ENCODE data around the gene SFRP4.
"Not testable (repeated sequence)": the region's sequence is repeated elsewhere in the genome, so short reads cannot be mapped to it uniquely, and the experiment has no call there.

Gene SFRP4
- 0 reads per million in 4 donors for total RNA-seq

DNA sequence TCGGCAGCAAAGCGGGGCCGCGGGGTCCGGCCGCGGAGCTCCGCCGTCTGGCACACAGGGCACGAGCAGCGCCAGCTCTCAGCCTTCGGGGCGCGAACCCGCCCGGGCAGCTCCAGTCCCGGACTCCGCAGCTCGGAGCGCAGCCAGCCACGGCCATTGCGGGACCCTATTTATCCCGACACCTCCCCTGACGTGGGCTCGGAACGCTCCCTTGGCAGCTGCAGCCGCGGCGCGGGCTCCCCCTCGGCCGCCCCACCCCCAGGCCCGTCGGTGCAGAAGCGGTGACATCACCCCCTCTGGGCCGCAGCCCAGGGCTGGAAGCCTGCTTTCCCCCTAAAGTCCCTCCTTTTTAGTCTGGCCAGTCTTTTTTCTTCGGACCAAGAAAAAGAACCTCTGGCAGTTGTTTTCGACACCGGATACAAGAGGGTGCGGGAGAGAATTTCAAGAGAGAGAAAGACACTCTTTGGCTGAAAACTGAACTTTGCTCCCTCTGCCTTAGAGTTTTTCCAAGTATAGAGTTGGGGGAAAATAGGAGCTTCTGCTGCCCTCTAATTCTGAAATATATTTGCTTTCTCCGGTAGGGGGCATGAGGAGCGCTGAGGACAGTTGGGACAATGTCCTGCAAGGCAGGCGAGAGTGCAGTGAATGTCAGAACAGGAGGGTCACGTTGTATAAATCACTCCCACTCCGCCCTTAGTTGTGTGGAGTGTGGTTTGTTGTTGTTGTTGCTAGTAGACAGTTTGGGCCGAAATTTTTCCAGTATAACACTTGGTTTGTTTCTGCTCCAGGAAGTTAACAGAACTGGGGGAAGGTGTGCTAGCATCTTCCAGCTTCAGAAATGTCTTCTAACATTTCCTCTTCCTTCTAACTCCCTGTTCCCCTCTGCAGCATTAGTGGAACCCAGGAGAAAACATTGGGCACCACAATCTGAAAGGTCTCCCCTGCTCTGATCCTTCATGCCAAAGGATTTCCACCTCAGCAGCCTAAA lies at the start of gene SFRP4:
Gene SFRP4 (minus strand): TSS at position 145 of the 988 bp plus-strand sequence. CDS start 280 bp downstream, outside the sequence.
- peak in 1 of 5 donors; percentile 3 for DNase-seq

DNA sequence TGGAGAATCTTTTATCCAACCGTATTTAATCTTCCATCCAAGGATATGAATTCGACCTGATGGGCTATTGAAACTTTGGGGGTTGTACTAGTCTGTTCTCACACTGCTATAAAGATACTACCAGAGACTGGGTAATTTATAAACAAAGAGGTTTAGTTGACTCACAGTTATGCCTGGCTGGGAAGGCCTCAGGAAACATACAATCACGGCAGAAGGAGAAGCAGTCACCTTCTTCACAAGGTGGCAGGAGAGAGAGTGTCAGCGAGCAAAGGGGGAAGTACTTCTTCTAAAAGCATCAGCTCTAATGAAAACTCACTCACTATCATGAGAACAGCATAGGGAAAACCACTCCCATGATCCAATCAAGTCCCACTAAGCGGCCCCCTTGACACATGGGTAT lies 47.6 kb upstream of the SFRP4 start:
- DNase-seq, result no peak

DNA sequence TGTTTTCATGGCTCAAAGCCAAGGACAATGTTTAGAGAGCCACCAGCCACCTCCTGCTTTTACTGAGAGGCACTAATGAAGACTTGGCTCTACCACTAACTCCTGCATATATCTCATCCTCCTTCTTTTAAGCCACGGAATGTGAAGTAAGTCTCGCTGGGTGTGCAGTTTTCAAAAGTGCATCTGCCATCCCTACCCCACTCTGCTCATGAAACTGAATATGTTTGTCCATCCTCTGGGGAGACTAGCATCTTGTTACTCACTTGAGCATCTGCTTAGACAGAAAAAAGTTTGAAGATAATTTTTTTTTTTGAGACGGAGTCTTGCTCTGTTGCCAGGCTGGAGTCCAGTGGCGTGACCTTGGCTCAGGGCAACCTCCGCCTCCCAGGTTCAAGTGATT lies 44.6 kb upstream of the SFRP4 start:
- no peak for DNase-seq

DNA sequence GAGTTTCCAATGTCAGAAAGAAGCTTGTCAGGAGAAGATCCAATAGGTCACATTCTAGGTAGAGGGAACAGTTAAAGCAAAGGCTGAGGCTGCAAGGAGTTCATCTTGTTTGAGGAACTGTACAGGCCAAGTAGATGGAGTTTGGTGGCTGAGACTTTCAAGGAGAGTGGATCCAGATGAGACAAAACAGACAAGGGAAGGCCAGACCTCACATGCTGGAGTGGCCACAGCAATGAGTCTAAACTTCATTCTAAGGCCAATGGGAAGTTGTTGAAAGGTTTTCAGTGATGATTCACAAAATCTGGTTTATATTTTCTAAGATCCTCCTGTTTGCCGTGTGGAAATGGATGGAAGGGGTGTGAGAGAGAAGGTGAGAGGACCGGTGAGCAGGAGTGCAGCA lies 43.9 kb upstream of the SFRP4 start:
- DNase-seq, result no peak

DNA sequence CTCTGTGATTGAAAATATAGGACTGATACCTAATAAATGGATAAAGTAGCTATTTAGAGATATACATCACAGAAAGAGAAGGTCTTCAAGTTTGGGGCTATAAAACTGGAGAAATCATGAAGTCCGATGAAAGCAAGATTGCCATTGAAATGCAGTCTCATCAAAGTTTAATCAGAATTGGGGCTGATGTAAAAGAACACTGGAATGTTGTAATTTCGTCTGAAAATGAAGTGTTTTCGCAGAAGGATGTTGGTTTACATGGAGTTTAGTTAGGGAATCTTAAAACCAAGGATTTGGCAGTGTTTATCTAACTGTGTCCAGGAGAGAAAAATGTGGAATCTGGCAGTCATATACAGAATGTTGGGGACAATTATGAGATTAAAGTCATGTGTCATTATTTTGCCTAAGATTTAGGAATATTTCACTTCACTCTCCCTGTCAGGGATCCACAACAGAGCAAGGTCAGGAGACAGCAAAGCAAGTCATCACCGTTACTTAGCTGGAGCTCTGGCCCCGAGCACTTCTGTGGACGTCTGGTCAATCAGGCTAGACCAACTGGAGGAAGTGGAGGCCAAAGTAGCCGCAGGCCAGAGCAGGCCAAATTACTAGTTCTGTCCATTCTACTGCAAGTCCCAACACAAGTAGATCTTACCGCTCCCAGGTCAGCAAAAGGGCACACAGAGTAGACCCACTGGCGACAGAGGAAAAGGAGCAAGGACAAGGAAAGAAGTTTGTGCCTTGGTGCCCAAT lies 40.8 kb upstream of the SFRP4 start:
- DNase-seq, result no peak

DNA sequence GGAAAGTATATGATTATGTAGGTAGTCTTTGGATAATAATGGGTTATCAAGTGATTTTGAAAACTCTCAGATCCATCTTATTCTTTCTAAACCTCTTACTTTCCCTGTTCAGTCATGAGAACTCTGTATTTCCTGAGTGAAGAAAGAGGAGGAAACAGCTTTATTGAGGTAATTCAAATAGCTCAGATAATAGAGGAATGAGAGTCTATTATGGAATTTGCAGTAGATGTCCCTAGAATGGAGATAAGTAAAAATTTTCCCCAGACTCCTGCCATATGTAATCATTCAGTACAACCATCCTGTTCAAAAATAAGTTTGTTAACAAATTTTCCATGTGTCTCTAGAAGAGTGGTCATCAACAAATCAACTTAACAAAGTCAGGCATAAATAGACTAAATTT lies 40.2 kb upstream of the SFRP4 start:
- no peak for DNase-seq

DNA sequence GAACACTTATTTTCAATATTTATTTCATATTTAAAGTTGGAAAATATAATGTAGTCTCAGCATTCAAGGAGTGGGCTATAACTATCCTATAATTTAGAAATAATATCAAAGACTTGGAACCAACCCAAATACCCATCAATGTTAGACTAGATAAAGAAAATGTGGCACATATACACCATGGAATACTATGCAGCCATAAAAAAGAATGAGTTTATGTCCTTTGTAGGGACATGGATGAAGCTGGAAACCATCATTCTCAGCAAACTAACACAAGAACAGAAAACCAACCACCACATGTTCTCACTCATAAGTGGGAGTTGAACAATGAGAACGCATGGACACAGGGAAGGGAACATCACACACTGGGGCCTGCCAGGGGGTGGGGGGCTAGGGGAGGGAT lies 37.6 kb upstream of the SFRP4 start:
- not testable (repeated sequence) for DNase-seq

DNA sequence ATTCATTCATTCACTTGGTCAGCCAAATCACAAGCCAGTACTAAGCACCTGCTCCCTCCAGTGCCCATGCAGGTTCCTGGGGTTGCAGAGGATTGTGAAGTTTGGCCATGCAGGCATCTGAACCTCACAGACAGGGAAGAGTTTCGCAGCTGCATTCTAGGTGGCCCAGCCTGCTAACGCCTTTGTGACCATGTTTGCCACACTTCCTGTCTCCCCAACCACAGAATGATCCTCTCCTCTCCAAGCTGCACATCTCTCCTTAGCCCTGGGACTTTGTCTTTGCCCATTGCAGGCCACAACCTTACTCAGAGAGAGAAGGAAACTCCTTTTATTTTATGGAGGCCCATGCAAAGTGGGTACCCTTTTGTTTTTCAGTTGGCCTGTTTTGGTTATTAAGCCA lies 35.6 kb upstream of the SFRP4 start:
- no peak for DNase-seq

DNA sequence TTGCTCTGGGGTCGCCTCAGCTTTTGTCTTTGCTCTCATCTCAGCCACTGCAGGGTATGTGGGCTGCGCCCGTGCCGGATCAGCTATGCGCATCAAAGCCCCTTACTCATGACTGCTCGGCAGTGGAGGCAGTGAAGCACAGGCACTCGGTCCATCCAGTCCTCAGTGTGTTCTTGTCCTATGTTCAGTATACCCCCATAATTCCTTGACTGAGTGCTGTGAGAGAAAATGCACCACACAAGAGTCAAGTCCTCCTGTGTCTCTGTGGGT lies 31.3 kb upstream of the SFRP4 start:
- no peak for DNase-seq

DNA sequence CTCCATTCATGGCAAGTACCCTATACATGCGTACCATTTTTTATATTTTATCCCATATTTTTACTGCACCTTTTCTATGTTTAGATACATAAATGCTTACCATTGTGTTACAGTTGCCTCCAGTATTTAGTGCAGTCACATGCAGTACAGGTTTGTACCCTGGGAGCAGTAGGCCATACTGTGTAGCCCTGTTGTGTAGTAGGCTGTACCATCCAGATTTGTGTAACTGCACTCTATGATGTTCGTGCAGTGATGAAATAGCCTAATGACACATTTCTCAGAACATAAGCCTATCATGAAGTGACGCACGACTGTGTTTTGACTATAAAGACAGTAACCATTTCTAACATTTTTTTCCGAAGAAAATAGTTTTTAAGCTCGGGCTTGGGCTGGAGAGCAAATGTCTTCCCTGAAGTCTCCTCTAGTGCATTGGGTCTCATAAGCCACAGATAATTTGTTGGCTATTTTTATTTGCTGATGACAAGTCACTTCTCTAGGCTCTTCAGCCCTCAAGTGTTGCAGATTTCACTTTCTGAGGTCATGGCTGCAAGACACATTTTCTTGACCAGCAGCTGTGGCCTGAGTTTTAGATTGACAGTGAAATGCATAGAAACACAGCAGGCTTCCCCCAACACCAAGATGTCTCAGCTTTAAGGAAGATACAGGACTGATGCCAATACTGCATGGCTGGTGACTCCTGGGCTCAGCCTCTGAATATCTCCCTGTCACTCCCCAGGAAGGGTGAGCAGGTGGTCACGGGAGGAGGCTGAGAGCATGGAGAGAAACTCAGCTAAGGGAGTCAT lies 30.7 kb upstream of the SFRP4 start:
- DNase-seq, result no peak

DNA sequence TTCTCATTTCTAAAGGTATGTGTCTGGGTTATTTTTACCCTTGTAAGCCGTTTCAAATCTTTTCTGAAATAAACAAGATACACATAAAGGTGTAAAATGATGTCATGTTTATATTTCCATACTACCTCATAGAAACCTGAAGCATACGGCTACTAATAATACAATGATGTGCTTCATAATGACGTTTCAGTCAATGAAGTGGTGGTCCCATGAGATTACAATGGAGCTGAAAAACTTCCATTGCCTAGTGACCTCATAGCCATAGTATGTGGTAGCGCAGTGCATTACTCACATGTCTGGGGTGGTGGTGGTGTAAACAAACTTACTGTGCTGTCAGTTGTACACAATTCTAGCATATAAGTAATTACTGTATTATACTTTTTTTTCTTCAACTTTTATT lies 28.7 kb upstream of the SFRP4 start:
- DNase-seq, result no peak

DNA sequence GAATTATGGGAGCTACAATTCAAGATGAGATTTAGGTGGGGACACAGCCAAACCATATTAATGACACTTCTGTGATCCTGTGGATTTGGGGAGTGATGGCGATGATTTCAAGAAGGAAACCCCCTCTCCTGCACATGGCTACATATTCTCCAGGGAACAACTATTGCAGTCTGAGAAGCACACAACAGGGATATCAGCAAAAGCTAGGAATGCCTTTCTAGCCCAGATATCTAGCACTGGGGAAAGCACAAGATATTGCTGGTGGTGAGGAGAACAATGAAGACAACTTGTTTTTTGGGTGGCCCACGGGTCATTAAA lies 28.1 kb upstream of the SFRP4 start:
- DNase-seq, result no peak

DNA sequence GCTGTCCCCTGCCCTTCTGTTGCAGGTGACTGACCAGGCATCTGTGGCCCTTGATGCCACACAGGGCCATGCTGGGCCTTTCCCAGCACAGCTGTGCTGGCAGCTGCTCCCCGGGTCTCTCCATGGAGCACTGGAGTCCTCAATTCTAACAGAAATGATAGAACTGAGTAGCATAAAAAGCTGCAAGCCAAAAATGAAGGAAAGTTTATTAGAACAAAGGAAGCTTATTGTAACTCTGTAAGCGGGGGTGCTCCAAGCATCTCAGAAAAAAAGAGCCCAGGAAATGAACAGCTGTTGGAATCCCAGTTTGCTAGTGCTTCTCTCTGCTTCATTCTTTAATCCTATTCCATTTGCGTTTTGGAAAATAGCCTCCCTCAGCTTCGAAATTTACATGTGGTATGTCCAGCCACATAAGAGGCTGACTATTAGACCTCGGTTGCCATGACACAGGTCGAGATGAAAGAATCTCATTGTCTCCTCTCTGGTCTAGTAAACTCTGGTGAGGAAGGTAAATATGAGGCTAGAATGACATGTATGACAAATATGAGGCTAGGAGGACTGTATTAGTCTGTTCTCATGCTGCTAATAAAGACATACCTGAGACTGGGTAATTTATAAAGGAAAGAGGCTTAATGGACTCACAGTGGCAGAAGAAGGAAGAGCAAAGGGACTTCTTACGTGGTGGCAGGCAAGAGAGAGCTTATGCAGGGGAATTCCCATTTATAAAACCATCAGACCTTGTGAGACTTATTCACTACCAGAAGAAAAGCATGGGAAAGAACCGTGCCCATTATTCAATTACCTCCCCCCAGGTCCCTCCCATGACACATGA lies 27.5 kb upstream of the SFRP4 start:
- DNase-seq, result no peak

DNA sequence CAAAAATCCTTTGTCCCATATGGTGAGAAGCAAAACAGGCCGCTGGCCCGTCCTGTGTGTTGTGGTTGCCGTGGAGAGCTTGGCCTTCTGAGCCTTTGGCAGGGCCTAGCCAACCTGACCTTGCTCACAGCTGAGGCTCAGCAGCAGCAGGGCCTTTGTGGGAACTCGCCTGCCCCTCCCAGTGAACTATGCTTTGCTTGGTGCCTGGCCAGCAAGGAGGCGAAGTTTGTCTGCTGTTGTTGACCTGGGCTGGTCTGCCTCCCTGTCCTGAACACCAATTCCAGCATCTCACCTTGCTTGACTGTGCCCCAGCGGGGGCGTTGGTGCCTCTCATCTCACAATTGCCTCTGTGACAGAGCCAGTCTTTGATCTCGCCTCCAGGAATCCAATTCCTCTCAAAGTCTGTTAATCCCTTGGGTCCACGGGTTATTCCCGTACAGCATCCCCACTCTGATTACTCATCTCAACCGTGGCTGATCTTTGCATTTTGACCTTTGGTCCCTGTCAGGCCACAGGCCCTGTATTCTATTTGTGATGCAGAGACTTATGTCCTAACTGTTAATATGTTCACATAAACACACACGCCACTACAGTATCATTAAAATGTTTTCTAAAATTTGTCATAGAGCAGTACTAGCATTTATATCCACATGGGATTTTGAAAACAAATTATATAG lies 26.5 kb upstream of the SFRP4 start:
- no peak for DNase-seq

DNA sequence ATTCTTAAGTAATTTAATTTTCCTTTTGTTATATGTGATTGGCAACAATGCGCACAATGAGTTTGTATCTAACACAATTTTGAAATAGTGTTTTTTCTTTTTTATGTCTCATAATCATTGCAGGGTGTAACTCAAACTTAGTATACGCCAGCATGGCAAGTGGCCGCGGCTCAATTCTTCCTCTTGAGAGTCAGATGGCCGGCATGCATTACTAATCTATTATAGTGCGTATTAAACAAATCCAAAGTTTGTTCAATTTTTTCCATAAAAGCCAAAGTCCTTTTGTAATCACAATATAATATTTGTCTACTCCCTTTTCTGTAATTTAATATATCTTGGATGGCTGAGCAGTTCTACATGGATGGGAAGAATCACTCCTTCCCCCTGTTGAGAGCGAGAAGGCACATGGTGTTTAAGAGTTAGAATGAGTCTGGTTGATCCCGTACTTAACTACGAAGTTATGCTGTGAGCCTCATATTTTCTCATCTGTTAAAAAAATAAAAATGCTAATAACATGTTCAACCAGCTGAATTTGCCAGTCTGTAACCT lies 16.5 kb upstream of the SFRP4 start:
- no peak for DNase-seq

DNA sequence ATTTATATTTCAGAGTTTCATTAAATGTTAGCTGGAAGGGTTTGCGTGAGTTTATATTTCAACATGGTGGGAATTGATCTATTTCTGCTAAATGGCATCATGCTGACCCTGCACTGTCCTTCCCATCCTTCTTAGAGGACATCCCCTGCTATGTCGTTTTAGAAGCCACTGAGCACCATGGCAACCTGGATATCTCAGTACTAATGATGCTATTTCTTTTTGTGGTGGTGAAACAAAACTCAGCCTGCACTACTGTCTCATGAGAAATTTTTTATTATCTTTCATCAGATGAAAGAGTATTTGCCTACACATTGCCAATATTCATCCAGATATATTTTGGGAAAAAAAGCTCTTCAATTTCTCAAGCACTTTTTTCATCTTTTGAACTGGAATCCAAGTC lies 15.9 kb upstream of the SFRP4 start:
- DNase-seq, result no peak

DNA sequence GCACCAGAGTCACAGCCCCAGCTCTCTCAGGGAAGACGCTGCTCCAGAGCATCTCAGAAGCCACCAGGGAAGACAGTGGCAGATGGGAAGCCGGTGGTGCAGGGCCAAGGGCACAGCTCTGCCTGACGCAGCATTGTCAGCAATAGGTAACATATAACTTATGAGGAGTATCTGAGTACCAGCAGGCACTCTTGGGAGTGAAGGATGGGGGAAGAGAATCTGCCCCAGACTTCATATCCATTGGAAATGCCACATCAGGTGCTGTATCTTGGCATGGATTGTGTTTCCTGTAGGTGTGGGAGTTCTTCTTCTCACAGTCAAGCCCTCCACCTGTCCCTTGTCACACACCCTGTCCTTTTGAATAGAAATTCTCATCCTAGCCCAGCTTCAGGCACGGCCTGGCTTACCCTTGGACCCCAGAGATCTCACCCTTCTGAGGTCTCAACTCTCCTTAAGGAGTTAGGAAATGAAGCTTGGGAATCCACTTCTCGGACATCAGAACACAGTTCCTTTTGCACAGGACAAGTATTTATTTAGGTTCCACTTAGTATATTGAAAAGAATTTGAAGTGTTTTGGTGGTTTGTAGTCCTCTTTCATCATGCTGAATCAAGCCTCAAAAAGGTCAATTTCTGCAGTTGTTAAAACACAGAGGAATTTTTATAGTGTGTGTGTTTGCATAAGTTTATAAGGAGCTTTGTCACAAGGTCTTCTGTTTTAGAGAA lies 13.8 kb upstream of the SFRP4 start:
- no peak for DNase-seq

DNA sequence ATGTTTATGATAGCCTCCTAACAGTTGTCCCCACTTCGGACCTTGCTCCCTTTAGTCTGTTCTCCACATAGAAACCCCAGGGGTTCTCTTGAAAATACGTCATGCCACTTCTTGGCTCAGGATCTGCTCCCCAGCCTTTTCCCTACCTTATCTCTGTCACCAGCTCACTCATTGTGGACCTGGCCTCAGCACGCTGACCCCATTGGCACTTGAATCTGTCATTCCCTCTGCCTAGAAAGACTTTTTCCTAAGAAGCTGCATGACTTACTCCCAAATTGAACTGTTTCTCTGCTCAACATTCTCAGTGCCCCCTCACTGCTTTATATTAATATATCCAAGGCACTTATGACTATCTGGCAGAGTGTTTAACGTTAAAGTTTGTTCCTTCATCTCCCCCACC lies 12.3 kb upstream of the SFRP4 start:
- DNase-seq, result no peak

DNA sequence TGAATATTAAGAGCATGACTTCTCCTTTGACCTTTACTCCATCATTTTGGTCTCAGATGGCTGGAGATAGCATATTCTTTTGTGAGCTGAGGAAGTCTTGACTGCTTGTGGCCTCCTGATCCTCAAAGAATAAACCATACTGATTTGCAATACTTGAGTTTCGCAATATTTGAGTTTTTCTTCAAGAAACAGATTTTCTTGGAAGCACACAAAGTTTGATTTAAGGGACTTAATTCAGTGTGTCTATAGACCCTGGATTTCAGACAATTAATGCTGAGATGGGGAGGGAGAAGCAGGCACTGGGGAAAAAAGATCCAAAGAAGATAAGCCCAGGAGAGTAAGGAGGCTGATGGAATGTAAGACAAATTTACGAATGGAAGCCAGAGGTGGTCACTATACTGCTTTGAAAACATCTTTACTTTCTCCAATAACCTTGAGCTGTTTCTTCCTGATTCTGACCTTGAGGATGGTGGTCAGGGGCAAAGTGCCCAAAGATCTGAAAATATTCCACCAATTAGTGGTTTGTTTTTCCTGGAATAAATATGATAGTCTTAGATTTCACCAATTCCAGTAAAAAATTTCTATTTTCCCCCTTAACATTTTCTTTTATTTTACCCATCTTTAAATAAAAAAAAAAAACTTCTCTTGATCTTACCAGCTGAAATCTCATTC lies 11.3 kb upstream of the SFRP4 start:
- no peak for DNase-seq

DNA sequence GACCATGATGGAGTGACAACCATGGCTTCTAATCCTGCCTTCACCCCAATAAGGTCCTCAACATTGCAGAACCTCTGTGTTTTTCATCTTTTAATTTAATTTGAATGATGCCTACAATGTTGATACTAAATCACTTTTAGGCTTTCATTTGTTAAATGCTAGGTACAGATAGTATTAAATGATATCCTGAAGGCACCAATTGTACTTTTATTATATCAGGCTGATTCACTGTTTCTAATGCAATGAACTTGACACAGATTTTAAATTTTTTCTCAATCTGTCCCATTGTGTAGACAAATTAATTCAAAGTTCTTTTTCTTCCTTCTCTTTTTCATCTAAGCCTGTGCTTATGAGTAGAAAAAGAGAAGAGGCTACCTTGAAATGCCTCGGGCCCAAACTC lies 9.0 kb upstream of the SFRP4 start:
- no peak for DNase-seq
